Adrenal gland (tissue), 12 donors: Measurements from ENCODE around the gene MBIP. TPM values are rescaled to one million over a fixed set of nuclear protein-coding genes. Genes with fewer than 3 reads are reported as not detected.

Experiments used
- DNase-seq, 7 donors: peaks; one replicate each; pipeline ENCODE4 v3.0.0-alpha.2; 2019 to 2020
- H3K27ac ChIP-seq, 5 donors: fragments of 200-600 bp; sonication (generic) in 4 of 5; 1 replicate in 3 of 5; 2 replicates in 2 of 5; pipeline versions ENCODE4 v1.5.1 to v1.8.0; 2016 to 2020; ENCODE audit warnings: mild to moderate bottlenecking in 1 of 5
- H3K27me3 ChIP-seq: fragments of 200-600 bp; 2 replicates; pipeline ENCODE4 v1.8.0; 2021
- H3K36me3 ChIP-seq, 2 donors: fragments of 200-600 bp; replicated peaks in 1 of 2; 1 replicate in 1 of 2; 2 replicates in 1 of 2; pipeline versions ENCODE4 v1.5.1 to v1.8.0; 2018 to 2022
- H3K4me1 ChIP-seq, 2 donors: fragments of 200-600 bp; replicated peaks in 1 of 2; 1 replicate in 1 of 2; 2 replicates in 1 of 2; pipeline versions ENCODE4 v1.5.1 to v1.8.0; 2018 to 2021
- H3K4me3 ChIP-seq, 4 donors: fragments of 200-600 bp; sonication (generic) in 3 of 4; one replicate each; pipeline ENCODE4 v1.5.1; 2016 to 2018
- H3K9me3 ChIP-seq, 3 donors: fragments of 200-600 bp; sonication (generic) in 1 of 3; replicated peaks in 1 of 3; 1 replicate in 2 of 3; 2 replicates in 1 of 3; pipeline versions ENCODE4 v1.5.1 to v1.8.0; 2016 to 2021
- CTCF ChIP-seq, 6 experiments: fragments of 450-650 bp in 4 of 6; fragments of 200-600 bp in 2 of 6; sonication (generic) in 1 of 6; IDR thresholded peaks; 1 replicate in 5 of 6; 2 replicates in 1 of 6; pipeline versions ENCODE4 v1.5.1 to v1.8.0; 2016 to 2021; ENCODE audit warnings: antibody characterized with exemption in 6 of 6, mild to moderate bottlenecking in 2 of 6, moderate library complexity in 1 of 6
- POLR2A ChIP-seq, 2 donors: fragments of 450-650 bp; IDR thresholded peaks; one replicate each; pipeline ENCODE4 v1.6.1; 2017; ENCODE audit warnings: antibody characterized with exemption in 2 of 2, mild to moderate bottlenecking in 2 of 2, moderate library complexity in 1 of 2
- WGBS, 4 donors: extraction: QIAGEN DNeasy Blood & Tissue Kit in 2 of 4; methylation state at CpG; one replicate each; pipeline versions ENCODE4 v1.1.5 to v1.1.7; 2013 to 2017; 5-methylcytosine and 5-hydroxymethylcytosine counted together
- intact Hi-C, 2 donors: fragments of 100-400 bp; cut with DNase I; formaldehyde crosslinking; loops; one replicate each; pipeline versions ENCODE4 v1.14.1 to v1.15.0; 2022 to 2023
- polyA plus RNA-seq, 3 donors: library from polyadenylated mRNA; stranded (reverse); fragments of 200-250 nt in 2 of 3; fragments of 350-450 nt in 1 of 3; fragmentation: Illumina TruSeq in 1 of 3; extraction: RNeasy Lipid Tissue Mini Kit (QIAGEN cat#74804) in 1 of 3; gene quantifications; one replicate each; pipeline ENCODE4 v1.2.3, GENCODE V29; 2013 to 2014
- total RNA-seq, 9 donors: library from RNA; depleted of rRNA in 4 of 9; stranded (reverse); fragments of >200 nt in 4 of 9; fragments of 120-200 nt in 1 of 9; fragmentation: NEBNext Ultra II Directional in 1 of 9; extraction: Animal tissue kit (Norgen Biotek cat#: 25700) in 1 of 9; gene quantifications; one replicate each; pipeline versions ENCODE4 v1.1.0 to v1.2.4, GENCODE V29; 2013 to 2023
- donor health status: healthy with polysubstance abuse.
- donor health status: Bipolar disorder and iron deficiency.
- donor health status: DM: yes; HTN: yes; CAD: no.
- donor health status: DM: no; HTN: no; CAD: no.
- donor health status: DM: no; HTN: no; CAD: no.
- donor health status: DM: yes; HTN: yes; CAD: no.

MBIP gene
- total and polyA plus RNA-seq, 12 donors = 10.5 to 68.3 (median 23.5) TPM

GRCh38 chr14:36313206-36313605 lies 7.2 kb downstream of the MBIP start:
- no peak overlapping the region for H3K27ac ChIP-seq
- intact Hi-C loops = no loop called here
- WGBS, 4 donors = 82 to 89% (median 89%) methylated on average over 2 of the region's 2 CpGs

GRCh38 chr14:36306836-36307235 lies 13.6 kb downstream of the MBIP start:
- intact Hi-C loops = no loop called here
- no peaks in the 10 kb centered on the region for H3K4me1 ChIP-seq
- WGBS, 4 donors = 88 to 94% (median 89%) methylated on average over 2 of the region's 2 CpGs
- TF ChIP-seq POLR2A (IDR thresholded peaks at IDR 0.05) = no peak
- TF ChIP-seq CTCF (IDR thresholded peaks at IDR 0.05) = no peak
- H3K27me3 ChIP-seq = no peaks in the 10 kb centered on the region
- DNase-seq = no peak
- no peaks in the 10 kb centered on the region for H3K9me3 ChIP-seq
- H3K4me3 ChIP-seq = no peak overlapping the region
- peaks cover 0 to 85% of the 10 kb centered on the region in 2 donors for H3K36me3 ChIP-seq
- no peak overlapping the region for H3K27ac ChIP-seq

More at GRCh38 chr14:36313206-36313605, 7.2 kb downstream of the MBIP start:
- Histone ChIP-seq H3K27me3 (no peaks in the 10 kb centered on the region), H3K36me3 (peaks cover 0 to 34% of the 10 kb centered on the region in 2 donors), H3K9me3 (no peaks in the 10 kb centered on the region), H3K4me3 (no peak overlapping the region), H3K4me1 (peaks cover 11 to 32% of the 10 kb centered on the region in 2 donors)
- no peak for TF ChIP-seq POLR2A (IDR thresholded peaks at IDR 0.05)
- no peak for TF ChIP-seq CTCF (IDR thresholded peaks at IDR 0.05)
- DNase-seq = no peak

- TF ChIP-seq POLR2A (IDR thresholded peaks at IDR 0.05) (no peak), CTCF (IDR thresholded peaks at IDR 0.05) (no peak)
- Histone ChIP-seq H3K27me3 (no peaks in the 10 kb centered on the region), H3K27ac (no peak overlapping the region), H3K36me3 (peaks cover 0 to 72% of the 10 kb centered on the region in 2 donors), H3K9me3 (no peaks in the 10 kb centered on the region), H3K4me1 (peaks cover 0 to 13% of the 10 kb centered on the region in 2 donors), H3K4me3 (no peak overlapping the region)
- no peak for DNase-seq
- intact Hi-C loops = no loop called here
These were observed 15.5 kb downstream of the MBIP start for GRCh38 chr14:36304895-36305294.

GRCh38 chr14:36303960-36304359 lies 16.5 kb downstream of the MBIP start:
- intact Hi-C loops = no loop called here
- H3K36me3 ChIP-seq = peaks cover 0 to 72% of the 10 kb centered on the region in 2 donors

More at GRCh38 chr14:36303960-36304359, 16.5 kb downstream of the MBIP start:
- H3K4me1 ChIP-seq = peaks cover 0 to 15% of the 10 kb centered on the region in 2 donors
- 71 to 73% (median 71%) methylated on average over 4 of the region's 4 CpGs for WGBS, 4 donors
- no peak for DNase-seq
- no peaks in the 10 kb centered on the region for H3K27me3 ChIP-seq
- no peak overlapping the region for H3K4me3 ChIP-seq
- TF ChIP-seq POLR2A (IDR thresholded peaks at IDR 0.05) (no peak), CTCF (IDR thresholded peaks at IDR 0.05) (no peak)
- H3K9me3 ChIP-seq = no peaks in the 10 kb centered on the region
- no peak overlapping the region for H3K27ac ChIP-seq
